H9 (cell line): ENCODE data around the gene RAD21L1. TPM values are rescaled to one million over a fixed set of nuclear protein-coding genes. Genes with fewer than 3 reads are reported as not detected.

ENCODE experiments used
- DNase-seq: peaks from one replicate; pipeline ENCODE4 v3.0.0-alpha.2; 2017
- H2AFZ ChIP-seq: one replicate; pipeline ENCODE4 v1.6.1; 2013; ENCODE audit warnings: mild to moderate bottlenecking, low read length, control low read depth, moderate library complexity
- H2AK5ac ChIP-seq: 2 replicates; pipeline ENCODE4 v1.6.1; 2013; ENCODE audit warnings: low read length, control low read depth, mixed read lengths; ENCODE audit not compliant: insufficient read length
- H2BK120ac ChIP-seq: one replicate; pipeline ENCODE4 v1.6.1; 2013; ENCODE audit warnings: low read depth, mild to moderate bottlenecking, low read length, control low read depth, inconsistent platforms; ENCODE audit not compliant: poor library complexity, severe bottlenecking
- H2BK12ac ChIP-seq: 2 replicates; pipeline ENCODE4 v1.6.1; 2013; ENCODE audit warnings: low read length, control low read depth, mixed read lengths, low read depth; ENCODE audit not compliant: insufficient read length
- H2BK15ac ChIP-seq: 2 replicates; pipeline ENCODE4 v1.6.1; 2013; ENCODE audit warnings: low read depth, low read length, control low read depth
- H2BK20ac ChIP-seq: one replicate; pipeline ENCODE4 v1.6.1; 2013; ENCODE audit warnings: low read depth, mild to moderate bottlenecking, low read length, control low read depth, inconsistent platforms; ENCODE audit not compliant: poor library complexity, severe bottlenecking
- H2BK5ac ChIP-seq: 2 replicates; pipeline ENCODE4 v1.6.1; 2013; ENCODE audit warnings: low read length, control low read depth, mixed read lengths; ENCODE audit not compliant: insufficient read length
- H3K14ac ChIP-seq: 2 replicates; pipeline ENCODE4 v1.6.1; 2013; ENCODE audit warnings: low read length, control low read depth; ENCODE audit not compliant: insufficient read depth
- H3K18ac ChIP-seq: 2 replicates; pipeline ENCODE4 v1.6.1; 2013; ENCODE audit warnings: low read depth, mild to moderate bottlenecking, mixed read lengths, low read length, control low read depth; ENCODE audit not compliant: insufficient read length
- H3K23ac ChIP-seq: 2 replicates; pipeline ENCODE4 v1.6.1; 2013; ENCODE audit warnings: low read length, control low read depth, mixed read lengths, low read depth; ENCODE audit not compliant: insufficient read length
- H3K23me2 ChIP-seq: 2 replicates; pipeline ENCODE4 v1.6.1; 2013; ENCODE audit warnings: low read depth, mild to moderate bottlenecking, mixed read lengths, low read length, control low read depth; ENCODE audit not compliant: insufficient read length, poor library complexity, severe bottlenecking
- H3K27ac ChIP-seq: 2 replicates; pipeline ENCODE4 v1.5.1; 2013; ENCODE audit warnings: low read length, control low read depth, mixed read lengths, low read depth; ENCODE audit not compliant: insufficient read length
- H3K27me3 ChIP-seq: 2 replicates; pipeline ENCODE4 v1.6.1; 2013; ENCODE audit warnings: low read length, control low read depth, inconsistent platforms; ENCODE audit not compliant: insufficient read depth
- H3K4ac ChIP-seq: 2 replicates; pipeline ENCODE4 v1.6.1; 2013; ENCODE audit warnings: low read depth, mild to moderate bottlenecking, control low read depth, inconsistent platforms, low read length, moderate library complexity
- H3K4me1 ChIP-seq: 2 replicates; pipeline ENCODE4 v1.6.1; 2013; ENCODE audit warnings: low read length, control low read depth, inconsistent platforms; ENCODE audit not compliant: insufficient read depth
- H3K4me2 ChIP-seq: 2 replicates; pipeline ENCODE4 v1.6.1; 2013; ENCODE audit warnings: low read length, control low read depth, mixed read lengths; ENCODE audit not compliant: insufficient read length, insufficient read depth
- H3K56ac ChIP-seq: 2 replicates; pipeline ENCODE4 v1.6.1; 2013; ENCODE audit warnings: low read depth, mild to moderate bottlenecking, mixed read lengths, low read length, control low read depth; ENCODE audit not compliant: insufficient read length
- H3K79me1 ChIP-seq: 2 replicates; pipeline ENCODE4 v1.6.1; 2013; ENCODE audit warnings: low read depth, mild to moderate bottlenecking, moderate library complexity, low read length, control low read depth, inconsistent platforms; ENCODE audit not compliant: insufficient read depth, poor library complexity, severe bottlenecking
- H3K79me2 ChIP-seq: 2 replicates; pipeline ENCODE4 v1.6.1; 2013; ENCODE audit warnings: low read length, control low read depth, inconsistent platforms; ENCODE audit not compliant: insufficient read depth
- H3K9ac ChIP-seq: 2 replicates; pipeline ENCODE4 v1.6.1; 2013; ENCODE audit warnings: low read length, control low read depth, mixed read lengths; ENCODE audit not compliant: insufficient read length; ENCODE audit errors: extremely low read depth
- H3K9me3 ChIP-seq: one replicate; pipeline ENCODE4 v1.6.1; 2013; ENCODE audit warnings: low read depth, low read length, inconsistent platforms; ENCODE audit not compliant: control insufficient read depth
- H3T11ph ChIP-seq: one replicate; pipeline ENCODE4 v1.6.1; 2013; ENCODE audit warnings: mild to moderate bottlenecking, low read length, control low read depth, inconsistent platforms
- H4K20me1 ChIP-seq: one replicate; pipeline ENCODE4 v1.6.1; 2013; ENCODE audit not compliant: control insufficient read depth, insufficient read length, insufficient read depth
- H4K5ac ChIP-seq: 2 replicates; pipeline ENCODE4 v1.6.1; 2013; ENCODE audit warnings: low read depth, mild to moderate bottlenecking, mixed read lengths, low read length, control low read depth; ENCODE audit not compliant: insufficient read length
- H4K8ac ChIP-seq: replicated peaks from 2 replicates; pipeline ENCODE4 v1.6.1; 2013; ENCODE audit warnings: low read length, control low read depth, mixed read lengths, low read depth; ENCODE audit not compliant: insufficient read length
- H4K91ac ChIP-seq: 2 replicates; pipeline ENCODE4 v1.6.1; 2013; ENCODE audit warnings: low read depth, mild to moderate bottlenecking, moderate library complexity, mixed read lengths, low read length, control low read depth; ENCODE audit not compliant: insufficient read length
- H3K27ac Mint-ChIP-seq, 3 experiments: 2 replicates in 2 of 3; 3 replicates in 1 of 3; pipeline ENCODE4 v1.8.0; 2020 to 2021; ENCODE audit warnings: mixed read lengths in 3 of 3, mild to moderate bottlenecking in 1 of 3, moderate library complexity in 1 of 3
- H3K27me3 Mint-ChIP-seq: 2 replicates; pipeline ENCODE4 v1.8.0; 2021; ENCODE audit warnings: low read depth, mild to moderate bottlenecking, moderate library complexity, mixed read lengths
- H3K36me3 Mint-ChIP-seq, 3 experiments: 2 replicates in 2 of 3; 3 replicates in 1 of 3; pipeline ENCODE4 v1.8.0; 2020 to 2021; ENCODE audit warnings: low read depth in 3 of 3, mixed read lengths in 3 of 3; ENCODE audit not compliant: insufficient read depth in 1 of 3
- H3K4me1 Mint-ChIP-seq, 2 experiments: 2 replicates each; pipeline ENCODE4 v1.8.0; 2020; ENCODE audit warnings: mixed read lengths in 2 of 2
- H3K4me3 Mint-ChIP-seq, 2 experiments: 2 replicates in 1 of 2; 3 replicates in 1 of 2; pipeline ENCODE4 v1.8.0; 2020 to 2021; ENCODE audit warnings: mild to moderate bottlenecking in 2 of 2, mixed read lengths in 2 of 2, moderate library complexity in 1 of 2
- H3K9me3 Mint-ChIP-seq, 2 experiments: 2 replicates in 1 of 2; 3 replicates in 1 of 2; pipeline ENCODE4 v1.8.0; 2020; ENCODE audit warnings: mild to moderate bottlenecking in 2 of 2, mixed read lengths in 2 of 2, moderate library complexity in 1 of 2
- WGBS: extraction: QIAGEN DNeasy Blood & Tissue Kit; methylation state at CpG from one replicate; pipeline ENCODE4 v1.1.7; 2013; ENCODE audit warnings: missing lambda C conversion rate, low lambda C conversion rate, mixed read lengths; ENCODE audit not compliant: insufficient read length; ENCODE audit errors: extremely low coverage; 5-methylcytosine and 5-hydroxymethylcytosine counted together
- total RNA-seq: library from RNA; stranded (reverse); gene quantifications from 2 replicates; pipeline ENCODE4 v1.2.1, GENCODE V29; 2021
- TF ChIP-seq, protein P1 (sequence below): fragments of 200-600 bp; sonication (generic); conservative IDR thresholded peaks from 3 replicates; pipeline ENCODE4 v1.8.0; 2021; ENCODE audit warnings: antibody characterized with exemption, mild to moderate bottlenecking

RAD21L1 gene
- total RNA-seq, 1 experiment from 2014 or later: not detected

GRCh38 chr20:1287306-1287705, 61.5 kb downstream of the RAD21L1 start:
- Histone ChIP-seq H3K9me3 (no peaks in the 10 kb centered on the region), H2BK20ac (no peak overlapping the region), H3K27me3 (no peaks in the 10 kb centered on the region), H3K4ac (no peak overlapping the region), H3T11ph (no peak overlapping the region), H3K23me2 (no peaks in the 10 kb centered on the region), H3K4me2 (no peak overlapping the region), H4K8ac (no peak overlapping the region), H4K5ac (no peak overlapping the region), H4K20me1 (no peaks in the 10 kb centered on the region), H2BK120ac (no peak overlapping the region), H3K56ac (no peak overlapping the region), H2AK5ac (no peak overlapping the region), H2AFZ (no peak overlapping the region), H2BK12ac (no peak overlapping the region), H3K79me1 (no peaks in the 10 kb centered on the region), H4K91ac (no peak overlapping the region), H3K9ac (no peak overlapping the region), H3K14ac (no peak overlapping the region), H3K18ac (no peak overlapping the region), H3K4me1 (no peaks in the 10 kb centered on the region), H3K79me2 (no peaks in the 10 kb centered on the region), H3K23ac (no peak overlapping the region), H2BK15ac (no peak overlapping the region), H3K27ac (no peak overlapping the region), H2BK5ac (no peak overlapping the region)
- H3K27me3 Mint-ChIP-seq: peaks cover 10% of the 10 kb centered on the region
- H3K4me3 Mint-ChIP-seq: no peak overlapping the region
- TF ChIP-seq, protein P1, sequence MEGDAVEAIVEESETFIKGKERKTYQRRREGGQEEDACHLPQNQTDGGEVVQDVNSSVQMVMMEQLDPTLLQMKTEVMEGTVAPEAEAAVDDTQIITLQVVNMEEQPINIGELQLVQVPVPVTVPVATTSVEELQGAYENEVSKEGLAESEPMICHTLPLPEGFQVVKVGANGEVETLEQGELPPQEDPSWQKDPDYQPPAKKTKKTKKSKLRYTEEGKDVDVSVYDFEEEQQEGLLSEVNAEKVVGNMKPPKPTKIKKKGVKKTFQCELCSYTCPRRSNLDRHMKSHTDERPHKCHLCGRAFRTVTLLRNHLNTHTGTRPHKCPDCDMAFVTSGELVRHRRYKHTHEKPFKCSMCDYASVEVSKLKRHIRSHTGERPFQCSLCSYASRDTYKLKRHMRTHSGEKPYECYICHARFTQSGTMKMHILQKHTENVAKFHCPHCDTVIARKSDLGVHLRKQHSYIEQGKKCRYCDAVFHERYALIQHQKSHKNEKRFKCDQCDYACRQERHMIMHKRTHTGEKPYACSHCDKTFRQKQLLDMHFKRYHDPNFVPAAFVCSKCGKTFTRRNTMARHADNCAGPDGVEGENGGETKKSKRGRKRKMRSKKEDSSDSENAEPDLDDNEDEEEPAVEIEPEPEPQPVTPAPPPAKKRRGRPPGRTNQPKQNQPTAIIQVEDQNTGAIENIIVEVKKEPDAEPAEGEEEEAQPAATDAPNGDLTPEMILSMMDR: no peak
- no peak overlapping the region for H3K27ac Mint-ChIP-seq
- no peaks in the 10 kb centered on the region for H3K36me3 Mint-ChIP-seq
- H3K9me3 Mint-ChIP-seq: no peaks in the 10 kb centered on the region
- peaks cover 2 to 11% of the 10 kb centered on the region in 2 experiments; a peak in 3 of 4 replicates for H3K4me1 Mint-ChIP-seq
- no CpG with 5 or more reads among the region's 1 CpG for WGBS
- DNase-seq: no peak
